Osteoblast (primary cell): Measurements from ENCODE around the gene ADGRF3. TPM values are rescaled to one million over a fixed set of nuclear protein-coding genes. Genes with fewer than 3 reads are reported as not detected.

Source experiments
- DNase-seq: peaks from one replicate; pipeline ENCODE4 v3.0.0; 2011; ENCODE audit warnings: low spot score, mixed read lengths; ENCODE audit not compliant: insufficient read length; ENCODE audit errors: missing footprints
- H2AFZ ChIP-seq: 2 replicates; pipeline ENCODE4 v1.6.0; 2011; ENCODE audit warnings: mild to moderate bottlenecking, low read length
- H3K27ac ChIP-seq: 2 replicates; pipeline ENCODE4 v1.5.1; 2011; ENCODE audit warnings: mild to moderate bottlenecking, low read depth, low read length, moderate library complexity
- H3K27me3 ChIP-seq: 2 replicates; pipeline ENCODE4 v1.6.0; 2012; ENCODE audit warnings: mild to moderate bottlenecking, control low read depth, inconsistent platforms, low read length, moderate library complexity; ENCODE audit not compliant: insufficient read depth
- H3K36me3 ChIP-seq: 2 replicates; pipeline ENCODE4 v1.5.1; 2011; ENCODE audit warnings: mild to moderate bottlenecking, low read length, control low read depth, moderate library complexity; ENCODE audit not compliant: insufficient read depth
- H3K4me1 ChIP-seq: 2 replicates; pipeline ENCODE4 v1.5.1; 2011; ENCODE audit warnings: mild to moderate bottlenecking, low read length, control low read depth, moderate library complexity; ENCODE audit not compliant: insufficient read depth
- H3K4me2 ChIP-seq: 2 replicates; pipeline ENCODE4 v1.6.0; 2011; ENCODE audit warnings: mild to moderate bottlenecking, low read length; ENCODE audit not compliant: insufficient read depth
- H3K4me3 ChIP-seq: fragments of 200-600 bp; sonication (generic); 3 replicates; pipeline ENCODE4 v1.5.1; 2012; ENCODE audit warnings: mild to moderate bottlenecking, low read length, inconsistent platforms; ENCODE audit not compliant: insufficient read depth
- H3K79me2 ChIP-seq: 2 replicates; pipeline ENCODE4 v1.6.0; 2012; ENCODE audit warnings: mild to moderate bottlenecking, low read length, control low read depth, inconsistent platforms; ENCODE audit not compliant: insufficient read depth
- H3K9me3 ChIP-seq: 2 replicates; pipeline ENCODE4 v1.5.1; 2011; ENCODE audit warnings: low read depth, low read length, control low read depth
- H4K20me1 ChIP-seq: 2 replicates; pipeline ENCODE4 v1.6.0; 2012; ENCODE audit warnings: mild to moderate bottlenecking, low read length, control low read depth; ENCODE audit not compliant: insufficient read depth
- total RNA-seq: library from RNA; depleted of rRNA; stranded (reverse); fragments of >200 nt; gene quantifications from 2 replicates; pipeline ENCODE4 v1.2.3, GENCODE V29; 2012
- TF ChIP-seq, protein P1 (sequence below): IDR thresholded peaks from 2 replicates; pipeline ENCODE4 v1.5.1; 2011; ENCODE audit warnings: mild to moderate bottlenecking, low read depth, low read length, moderate library complexity; ENCODE audit errors: extremely low read depth

ADGRF3 gene
- total RNA-seq, 1 donor = under 0.01 TPM

DNA sequence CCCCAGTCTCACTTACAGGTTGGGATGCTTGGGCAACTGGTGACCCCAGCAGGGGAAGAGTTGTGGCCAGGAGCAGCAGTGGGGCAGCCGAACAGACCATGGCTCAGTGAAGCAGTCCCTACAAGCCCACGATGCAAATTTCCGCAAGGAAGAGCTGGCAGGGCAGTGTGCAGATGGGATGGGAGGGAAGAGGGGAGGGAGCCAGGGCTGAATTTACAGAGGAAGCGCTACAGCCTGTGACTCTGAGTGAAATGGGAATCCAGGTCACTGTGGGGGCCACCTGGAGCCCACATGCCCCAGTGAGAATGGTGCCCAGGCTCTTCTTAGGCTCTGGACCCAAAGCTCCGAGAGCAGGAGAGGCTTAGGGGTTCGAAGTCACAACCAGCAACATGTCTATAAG lies 27.6 kb downstream of the ADGRF3 start:
- Histone ChIP-seq H3K27me3 (peaks cover 24% of the 10 kb centered on the region), H3K4me2 (no peak overlapping the region), H3K4me3 (no peak overlapping the region), H2AFZ (no peak overlapping the region), H3K9me3 (no peaks in the 10 kb centered on the region), H3K27ac (no peak overlapping the region), H3K36me3 (no peaks in the 10 kb centered on the region), H3K4me1 (no peaks in the 10 kb centered on the region), H4K20me1 (no peaks in the 10 kb centered on the region), H3K79me2 (no peaks in the 10 kb centered on the region)
- TF ChIP-seq, protein P1, sequence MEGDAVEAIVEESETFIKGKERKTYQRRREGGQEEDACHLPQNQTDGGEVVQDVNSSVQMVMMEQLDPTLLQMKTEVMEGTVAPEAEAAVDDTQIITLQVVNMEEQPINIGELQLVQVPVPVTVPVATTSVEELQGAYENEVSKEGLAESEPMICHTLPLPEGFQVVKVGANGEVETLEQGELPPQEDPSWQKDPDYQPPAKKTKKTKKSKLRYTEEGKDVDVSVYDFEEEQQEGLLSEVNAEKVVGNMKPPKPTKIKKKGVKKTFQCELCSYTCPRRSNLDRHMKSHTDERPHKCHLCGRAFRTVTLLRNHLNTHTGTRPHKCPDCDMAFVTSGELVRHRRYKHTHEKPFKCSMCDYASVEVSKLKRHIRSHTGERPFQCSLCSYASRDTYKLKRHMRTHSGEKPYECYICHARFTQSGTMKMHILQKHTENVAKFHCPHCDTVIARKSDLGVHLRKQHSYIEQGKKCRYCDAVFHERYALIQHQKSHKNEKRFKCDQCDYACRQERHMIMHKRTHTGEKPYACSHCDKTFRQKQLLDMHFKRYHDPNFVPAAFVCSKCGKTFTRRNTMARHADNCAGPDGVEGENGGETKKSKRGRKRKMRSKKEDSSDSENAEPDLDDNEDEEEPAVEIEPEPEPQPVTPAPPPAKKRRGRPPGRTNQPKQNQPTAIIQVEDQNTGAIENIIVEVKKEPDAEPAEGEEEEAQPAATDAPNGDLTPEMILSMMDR = no peak
- no peak for DNase-seq

DNA sequence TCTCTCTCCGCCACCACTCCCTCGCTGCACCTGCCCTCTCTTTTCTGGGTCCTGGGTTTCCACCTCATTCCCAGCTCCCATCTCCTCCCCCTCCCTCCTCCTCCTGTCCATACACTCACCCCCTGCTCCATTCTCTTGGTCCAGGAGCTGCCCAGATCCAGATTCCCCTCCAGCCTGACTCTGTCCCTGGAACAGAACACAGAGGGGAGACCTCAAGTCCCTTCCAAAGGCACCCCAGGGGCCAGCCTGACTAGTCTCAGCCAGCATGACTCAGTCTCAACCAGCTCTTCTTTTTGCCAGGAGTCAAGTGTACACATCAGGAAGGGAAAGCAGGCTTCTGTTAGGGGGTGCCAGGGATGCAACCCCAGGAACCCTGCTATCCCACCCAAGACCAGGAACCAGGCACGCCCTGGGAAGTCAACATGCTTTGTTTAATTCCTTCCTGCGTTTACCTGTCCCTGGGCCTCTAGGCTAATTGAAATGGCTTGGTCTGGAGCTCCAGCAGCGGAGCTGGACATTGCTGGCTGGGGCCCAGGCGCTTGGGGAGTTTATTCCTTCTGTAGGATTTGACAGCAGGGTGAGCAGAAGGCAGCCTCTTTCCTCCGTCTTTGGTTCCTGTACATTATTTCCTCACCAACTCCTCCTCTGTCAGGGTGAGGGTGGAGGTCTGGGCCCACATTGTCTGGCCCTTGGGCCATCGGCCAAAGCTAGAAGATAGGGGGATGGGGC lies 29.0 kb downstream of the ADGRF3 start:
- no peak for DNase-seq
- TF ChIP-seq, protein P1 = no peak
- Histone ChIP-seq H3K79me2 (no peaks in the 10 kb centered on the region), H3K4me3 (no peak overlapping the region), H2AFZ (no peak overlapping the region), H3K9me3 (no peaks in the 10 kb centered on the region), H3K36me3 (no peaks in the 10 kb centered on the region), H4K20me1 (no peaks in the 10 kb centered on the region), H3K4me1 (no peaks in the 10 kb centered on the region), H3K27me3 (peaks cover 24% of the 10 kb centered on the region), H3K27ac (no peak overlapping the region), H3K4me2 (no peak overlapping the region)

DNA sequence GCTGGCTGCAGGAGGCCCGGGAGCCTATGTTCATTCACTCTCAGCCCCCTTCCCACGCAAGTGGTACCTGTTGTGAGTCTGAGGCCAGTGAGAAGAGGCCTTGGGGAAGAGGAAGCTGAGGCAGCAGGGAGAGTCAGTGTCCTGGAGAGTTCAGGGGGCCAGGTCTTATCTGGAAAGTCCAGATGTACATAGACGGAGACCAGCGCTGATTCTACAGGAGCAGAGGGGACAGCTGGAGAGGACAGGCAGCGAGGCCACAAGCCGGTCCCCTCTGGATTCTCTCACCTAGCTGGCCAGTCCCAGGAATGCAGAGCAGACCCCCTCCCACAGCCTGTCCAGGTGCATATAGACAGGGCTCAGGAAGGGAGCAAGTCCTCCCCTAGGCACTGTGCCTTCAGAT lies 29.7 kb downstream of the ADGRF3 start:
- no peaks in the 10 kb centered on the region for H4K20me1 ChIP-seq
- TF ChIP-seq, protein P1 = no peak
- peaks cover 24% of the 10 kb centered on the region for H3K27me3 ChIP-seq

DNA sequence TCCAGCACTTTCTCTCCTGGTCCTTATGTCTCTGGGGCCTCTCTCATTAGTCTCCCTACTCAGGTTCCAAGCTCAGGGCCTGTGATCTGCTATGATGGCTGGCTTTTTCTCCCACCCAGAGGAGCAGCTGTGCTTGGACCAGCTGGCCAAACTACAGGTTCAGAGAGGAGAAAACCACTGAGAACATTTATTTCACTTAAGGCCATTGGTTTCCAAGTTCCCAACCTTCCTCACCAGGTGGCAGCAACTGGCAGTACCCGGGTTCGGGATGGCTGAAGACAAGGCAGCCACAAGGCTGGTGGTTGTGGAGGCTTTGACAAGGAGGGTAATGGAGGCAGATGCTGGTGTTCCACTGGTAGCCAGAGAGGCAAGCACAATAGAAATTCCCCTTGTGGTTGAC lies 30.5 kb downstream of the ADGRF3 start:
- no peak overlapping the region for H3K27ac ChIP-seq
- H3K27me3 ChIP-seq = peaks cover 19% of the 10 kb centered on the region
- TF ChIP-seq, protein P1 = peak; percentile 37
- no peaks in the 10 kb centered on the region for H3K79me2 ChIP-seq
- no peaks in the 10 kb centered on the region for H3K36me3 ChIP-seq
- no peaks in the 10 kb centered on the region for H3K9me3 ChIP-seq
- no peak overlapping the region for H3K4me3 ChIP-seq
- DNase-seq = no peak
- no peak overlapping the region for H2AFZ ChIP-seq
- no peak overlapping the region for H3K4me2 ChIP-seq
- H4K20me1 ChIP-seq = no peaks in the 10 kb centered on the region
- H3K4me1 ChIP-seq = no peaks in the 10 kb centered on the region

More for the DNA sequence above, 29.7 kb downstream of the ADGRF3 start:
- Histone ChIP-seq H3K27ac (no peak overlapping the region), H3K4me2 (no peak overlapping the region), H3K4me1 (no peaks in the 10 kb centered on the region), H2AFZ (no peak overlapping the region), H3K9me3 (no peaks in the 10 kb centered on the region), H3K36me3 (no peaks in the 10 kb centered on the region), H3K4me3 (no peak overlapping the region), H3K79me2 (no peaks in the 10 kb centered on the region)
- DNase-seq = no peak
